ENCODE results near the gene APOO.

GRCh38 chrX:23803931-23804381, 103.8 kb downstream of the APOO start:
- TF ChIP-seq MXI1 (IDR thresholded peaks at IDR 0.05; ENCODE audit: borderline replicate concordance, low read depth, low read length) (no peak), CTCF (conservative IDR thresholded peaks at IDR 0.05; ENCODE audit: low read depth, low read length) (no peak), RAD21 (IDR thresholded peaks at IDR 0.05; ENCODE audit: low read length) (no peak), POLR2A (IDR thresholded peaks at IDR 0.05; ENCODE audit: low read depth, low read length) (no peak), RFX5 (IDR thresholded peaks at IDR 0.05; ENCODE audit: low read depth, low read length) (no peak), BHLHE40 (IDR thresholded peaks at IDR 0.05; ENCODE audit: low read depth, low read length) (no peak), SMC3 (IDR thresholded peaks at IDR 0.05; ENCODE audit: low read depth, low read length) (no peak), MAZ (IDR thresholded peaks at IDR 0.05; ENCODE audit: borderline replicate concordance, low read depth, low read length) (no peak), MAFK (IDR thresholded peaks at IDR 0.05; ENCODE audit: low read depth, low read length) (no peak), CEBPB (IDR thresholded peaks at IDR 0.05; ENCODE audit: low read depth, low read length) (peak; percentile 99), USF2 (IDR thresholded peaks at IDR 0.05; ENCODE audit: low read depth, low read length) (no peak)
- TF ChIP-seq, protein P1, sequence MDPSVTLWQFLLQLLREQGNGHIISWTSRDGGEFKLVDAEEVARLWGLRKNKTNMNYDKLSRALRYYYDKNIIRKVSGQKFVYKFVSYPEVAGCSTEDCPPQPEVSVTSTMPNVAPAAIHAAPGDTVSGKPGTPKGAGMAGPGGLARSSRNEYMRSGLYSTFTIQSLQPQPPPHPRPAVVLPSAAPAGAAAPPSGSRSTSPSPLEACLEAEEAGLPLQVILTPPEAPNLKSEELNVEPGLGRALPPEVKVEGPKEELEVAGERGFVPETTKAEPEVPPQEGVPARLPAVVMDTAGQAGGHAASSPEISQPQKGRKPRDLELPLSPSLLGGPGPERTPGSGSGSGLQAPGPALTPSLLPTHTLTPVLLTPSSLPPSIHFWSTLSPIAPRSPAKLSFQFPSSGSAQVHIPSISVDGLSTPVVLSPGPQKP (IDR thresholded peaks at IDR 0.05; ENCODE audit: borderline replicate concordance, low read depth, low read length), result no peak
